ENCODE results near the gene PPAT. TPM values are rescaled to one million over a fixed set of nuclear protein-coding genes. Genes with fewer than 3 reads are reported as not detected.

PPAT gene
- total and polyA plus RNA-seq, 4 donors = 0.50 to 4.8 (median 3.0) TPM

DNA sequence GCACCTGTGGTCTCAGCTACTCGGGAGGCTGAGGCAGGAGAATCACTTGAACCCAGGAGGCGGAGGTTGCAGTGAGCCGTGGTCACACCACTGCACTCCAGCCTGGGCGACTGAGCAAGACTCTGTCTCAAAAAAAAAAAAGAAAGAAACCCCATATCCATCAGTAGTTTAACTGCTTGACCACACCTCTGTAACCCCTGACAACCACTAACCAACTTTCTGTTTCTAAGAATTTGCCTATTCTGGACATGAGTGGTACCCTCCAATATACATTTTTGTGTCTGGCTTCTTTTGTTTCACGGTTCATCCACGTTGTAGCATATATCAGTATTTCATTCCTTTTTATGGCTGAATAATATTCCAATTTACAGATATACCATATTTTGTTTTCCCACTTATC is 9.1 kb downstream of the PPAT start:
- Histone ChIP-seq H3K27me3 (ENCODE audit: control insufficient read depth in 1 of 2, insufficient read depth in 2 of 2, low read length in 1 of 2) (no peaks in the 10 kb centered on the region), H3K4me1 (ENCODE audit: control insufficient read depth in 1 of 2, insufficient read depth in 2 of 2, low read length in 2 of 2) (no peaks in the 10 kb centered on the region), H3K4me3 (ENCODE audit: low read length in 2 of 2) (no peak overlapping the region), H3K9me3 (ENCODE audit: control insufficient read depth, low read length) (no peaks in the 10 kb centered on the region), H3K27ac (ENCODE audit: low read depth in 1 of 2, low read length in 2 of 2) (no peak overlapping the region), H3K36me3 (ENCODE audit: control insufficient read depth in 1 of 2, insufficient read depth in 2 of 2, low read length in 1 of 2) (no peaks in the 10 kb centered on the region)
- DNase-seq (no peak), ATAC-seq (ENCODE audit: low FRiP score) (no peak)
- WGBS, 2 donors = 92 to 96% methylated on average over 5 to 6 of the region's 6 CpGs
- intact Hi-C loops (cut with DNase I) = loop anchor here (5.0 to 10.0 kb wide), 4 partner anchors 41 to 409 kb away; partner anchors contain the start of gene SRP72 (in 1 of the 2)

DNA sequence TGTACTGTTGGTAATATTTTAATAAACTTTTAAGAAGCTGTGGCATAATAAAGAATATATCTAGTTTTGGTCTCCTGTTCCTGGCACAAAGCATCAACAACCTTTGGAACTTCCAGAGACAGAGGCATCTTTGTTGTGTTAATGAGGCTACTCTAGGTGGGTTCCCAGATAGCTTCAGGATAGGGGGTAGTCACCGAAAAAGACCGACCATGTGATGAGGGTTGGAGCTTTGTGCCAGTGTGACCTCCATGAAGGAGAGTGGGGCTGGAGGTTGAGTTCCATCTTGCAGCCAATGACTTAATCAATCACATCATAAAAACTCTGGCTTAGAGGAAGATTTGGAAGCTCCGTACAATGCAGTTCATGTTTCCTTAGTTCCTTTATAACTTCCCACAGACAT is 9.9 kb downstream of the PPAT start:
- Histone ChIP-seq H3K9me3 (ENCODE audit: control insufficient read depth, low read length) (no peaks in the 10 kb centered on the region), H3K4me3 (ENCODE audit: low read length in 2 of 2) (no peak overlapping the region), H3K27ac (ENCODE audit: low read depth in 1 of 2, low read length in 2 of 2) (no peak overlapping the region), H3K36me3 (ENCODE audit: control insufficient read depth in 1 of 2, insufficient read depth in 2 of 2, low read length in 1 of 2) (no peaks in the 10 kb centered on the region), H3K4me1 (ENCODE audit: control insufficient read depth in 1 of 2, insufficient read depth in 2 of 2, low read length in 2 of 2) (no peaks in the 10 kb centered on the region), H3K27me3 (ENCODE audit: control insufficient read depth in 1 of 2, insufficient read depth in 2 of 2, low read length in 1 of 2) (no peaks in the 10 kb centered on the region)
- DNase-seq = no peak
- intact Hi-C loops (cut with DNase I) = loop anchor here (2.0 to 10.0 kb wide), 5 partner anchors 42 to 409 kb away; partner anchors contain the start of gene SRP72 (in 1 of the 2)
- 86% methylated on average over 3 of the region's 3 CpGs for WGBS, 2 donors
- no peak for ATAC-seq (ENCODE audit: low FRiP score)

DNA sequence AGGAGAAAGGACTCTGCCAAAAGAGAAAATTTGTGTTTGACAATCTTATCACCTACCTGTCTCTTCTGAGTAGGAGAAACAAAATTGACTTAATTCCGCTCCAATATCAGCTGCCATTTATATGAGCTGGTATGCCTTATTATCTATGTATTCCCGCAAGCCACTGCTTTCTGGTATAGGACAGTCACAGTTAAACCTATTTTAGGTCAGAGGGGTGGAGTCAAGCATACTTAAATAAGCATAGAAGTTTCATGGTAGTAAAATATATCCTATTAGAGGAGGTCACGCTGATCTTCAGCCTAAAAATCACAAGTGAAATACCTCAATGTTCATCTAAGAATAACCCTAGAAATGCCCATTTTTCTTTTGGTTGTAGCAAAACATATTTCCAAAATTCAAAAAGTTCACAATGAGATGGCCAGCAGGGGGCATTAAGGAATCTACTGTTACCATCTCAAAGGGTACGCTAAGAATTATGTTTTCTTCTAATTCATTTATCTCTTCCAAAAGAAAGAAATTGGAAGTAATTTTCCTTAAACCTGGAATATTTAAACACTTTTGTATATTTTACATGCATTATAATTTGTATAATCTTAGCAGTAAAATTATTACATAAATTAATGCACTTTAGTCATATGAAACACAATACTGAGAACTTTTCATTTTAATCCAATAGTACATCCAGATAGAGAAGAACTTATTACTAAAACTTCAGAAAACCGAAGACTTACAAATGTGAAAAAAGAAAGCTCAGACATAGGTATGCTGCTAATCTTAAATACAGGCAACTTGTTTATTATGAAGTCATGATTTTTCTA is 10.5 kb downstream of the PPAT start:
- 33 to 34% methylated on average over 5 of the region's 5 CpGs for WGBS, 2 donors
- Histone ChIP-seq H3K4me3 (ENCODE audit: low read length in 2 of 2) (no peak overlapping the region), H3K36me3 (ENCODE audit: control insufficient read depth in 1 of 2, insufficient read depth in 2 of 2, low read length in 1 of 2) (no peaks in the 10 kb centered on the region), H3K9me3 (ENCODE audit: control insufficient read depth, low read length) (no peaks in the 10 kb centered on the region), H3K27ac (ENCODE audit: low read depth in 1 of 2, low read length in 2 of 2) (no peak overlapping the region), H3K27me3 (ENCODE audit: control insufficient read depth in 1 of 2, insufficient read depth in 2 of 2, low read length in 1 of 2) (no peaks in the 10 kb centered on the region), H3K4me1 (ENCODE audit: control insufficient read depth in 1 of 2, insufficient read depth in 2 of 2, low read length in 2 of 2) (no peaks in the 10 kb centered on the region)
- ATAC-seq (ENCODE audit: low FRiP score) (no peak), DNase-seq (no peak)
- intact Hi-C loops (cut with DNase I) = loop anchor here (2.0 to 10.0 kb wide), 5 partner anchors 42 to 410 kb away; partner anchors contain the start of gene SRP72 (in 1 of the 2)

- 81 to 82% methylated on average over 5 of the region's 5 CpGs for WGBS, 2 donors
- Histone ChIP-seq H3K4me1 (ENCODE audit: control insufficient read depth in 1 of 2, insufficient read depth in 2 of 2, low read length in 2 of 2) (no peaks in the 10 kb centered on the region), H3K36me3 (ENCODE audit: control insufficient read depth in 1 of 2, insufficient read depth in 2 of 2, low read length in 1 of 2) (no peaks in the 10 kb centered on the region), H3K4me3 (ENCODE audit: low read length in 2 of 2) (no peak overlapping the region), H3K27me3 (ENCODE audit: control insufficient read depth in 1 of 2, insufficient read depth in 2 of 2, low read length in 1 of 2) (no peaks in the 10 kb centered on the region), H3K27ac (ENCODE audit: low read depth in 1 of 2, low read length in 2 of 2) (no peak overlapping the region), H3K9me3 (ENCODE audit: control insufficient read depth, low read length) (no peaks in the 10 kb centered on the region)
- DNase-seq (no peak), ATAC-seq (ENCODE audit: low FRiP score) (no peak)
- intact Hi-C loops (cut with DNase I) = loop anchor here (2.0 to 10.0 kb wide), 4 partner anchors 121 to 411 kb away; no protein-coding TSS in a partner anchor
Observed at GRCh38 chr4:56424176-56424575, 11.2 kb downstream of the PPAT start.

GRCh38 chr4:56417396-56417795 is 18.0 kb downstream of the PPAT start:
- intact Hi-C loops (cut with DNase I) = no loop called here
- DNase-seq (no peak), ATAC-seq (ENCODE audit: low FRiP score) (no peak)
- no peaks in the 10 kb centered on the region for H3K4me1 ChIP-seq (ENCODE audit: control insufficient read depth in 1 of 2, insufficient read depth in 2 of 2, low read length in 2 of 2)
- 95 to 98% methylated on average over 3 of the region's 3 CpGs for WGBS, 2 donors
- H3K27me3 ChIP-seq (ENCODE audit: control insufficient read depth in 1 of 2, insufficient read depth in 2 of 2, low read length in 1 of 2) = no peaks in the 10 kb centered on the region
- no peak overlapping the region for H3K4me3 ChIP-seq (ENCODE audit: low read length in 2 of 2)
- H3K36me3 ChIP-seq (ENCODE audit: control insufficient read depth in 1 of 2, insufficient read depth in 2 of 2, low read length in 1 of 2) = no peaks in the 10 kb centered on the region
- H3K9me3 ChIP-seq (ENCODE audit: control insufficient read depth, low read length) = no peaks in the 10 kb centered on the region
- H3K27ac ChIP-seq (ENCODE audit: low read depth in 1 of 2, low read length in 2 of 2) = no peak overlapping the region

- no peak overlapping the region for H3K27ac ChIP-seq (ENCODE audit: low read depth in 1 of 2, low read length in 2 of 2)
- DNase-seq (no peak), ATAC-seq (ENCODE audit: low FRiP score) (no peak)
- intact Hi-C loops (cut with DNase I) = no loop called here
- no peaks in the 10 kb centered on the region for H3K36me3 ChIP-seq (ENCODE audit: control insufficient read depth in 1 of 2, insufficient read depth in 2 of 2, low read length in 1 of 2)
- no peak overlapping the region for H3K4me3 ChIP-seq (ENCODE audit: low read length in 2 of 2)
- no peaks in the 10 kb centered on the region for H3K4me1 ChIP-seq (ENCODE audit: control insufficient read depth in 1 of 2, insufficient read depth in 2 of 2, low read length in 2 of 2)
- no peaks in the 10 kb centered on the region for H3K27me3 ChIP-seq (ENCODE audit: control insufficient read depth in 1 of 2, insufficient read depth in 2 of 2, low read length in 1 of 2)
- H3K9me3 ChIP-seq (ENCODE audit: control insufficient read depth, low read length) = no peaks in the 10 kb centered on the region
- WGBS, 2 donors = 76 to 78% methylated on average over 3 of the region's 3 CpGs
Observed at GRCh38 chr4:56416349-56416748, 19.1 kb downstream of the PPAT start.

DNA sequence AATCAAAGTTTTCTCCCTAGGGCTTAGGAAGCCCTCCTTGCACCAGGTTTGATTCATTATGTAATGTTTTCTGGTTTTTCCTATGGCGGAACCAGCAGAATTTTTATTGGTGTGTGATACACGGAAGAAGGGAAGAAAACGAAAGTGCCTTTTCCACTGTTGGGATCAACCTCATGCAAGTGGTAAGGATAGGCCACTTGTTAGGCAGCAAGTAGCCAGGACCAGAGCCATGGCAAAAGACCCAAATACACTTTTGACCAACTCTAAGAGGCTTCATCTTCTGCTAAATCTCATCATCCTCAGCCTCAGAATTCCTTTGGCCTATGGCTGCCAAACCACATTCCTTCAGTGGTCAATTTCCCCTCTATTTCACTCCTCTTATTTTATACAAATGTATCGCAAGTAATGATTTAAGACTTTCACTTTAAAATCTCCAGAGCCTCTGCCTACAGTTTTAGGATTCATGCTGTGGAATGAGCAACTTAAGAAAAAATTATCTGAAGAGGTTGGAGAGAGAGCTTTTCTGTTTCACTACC is 21.2 kb downstream of the PPAT start:
- Histone ChIP-seq H3K36me3 (ENCODE audit: control insufficient read depth in 1 of 2, insufficient read depth in 2 of 2, low read length in 1 of 2) (no peaks in the 10 kb centered on the region), H3K27me3 (ENCODE audit: control insufficient read depth in 1 of 2, insufficient read depth in 2 of 2, low read length in 1 of 2) (no peaks in the 10 kb centered on the region), H3K4me3 (ENCODE audit: low read length in 2 of 2) (no peak overlapping the region), H3K27ac (ENCODE audit: low read depth in 1 of 2, low read length in 2 of 2) (no peak overlapping the region), H3K9me3 (ENCODE audit: control insufficient read depth, low read length) (no peaks in the 10 kb centered on the region), H3K4me1 (ENCODE audit: control insufficient read depth in 1 of 2, insufficient read depth in 2 of 2, low read length in 2 of 2) (no peaks in the 10 kb centered on the region)
- no peak for ATAC-seq (ENCODE audit: low FRiP score)
- 87 to 92% methylated on average over 4 of the region's 4 CpGs for WGBS, 2 donors
- intact Hi-C loops (cut with DNase I) = no loop called here
- DNase-seq = no peak

GRCh38 chr4:56410247-56411062 is 25.0 kb downstream of the PPAT start:
- H3K27ac ChIP-seq (ENCODE audit: low read depth in 1 of 2, low read length in 2 of 2) = no peak overlapping the region
- H3K4me3 ChIP-seq (ENCODE audit: low read length in 2 of 2) = peak overlapping the region in 1 of 2 donors; percentile 72
- WGBS, 2 donors = 7 to 13% methylated on average over 4 of the region's 4 CpGs
- H3K4me1 ChIP-seq (ENCODE audit: control insufficient read depth in 1 of 2, insufficient read depth in 2 of 2, low read length in 2 of 2) = no peaks in the 10 kb centered on the region
- ATAC-seq (ENCODE audit: low FRiP score) (peak; percentile 95), DNase-seq (no peak)
- intact Hi-C loops (cut with DNase I) = loop anchor here in 1 of 2 donors (2.0 kb wide), 1 partner anchor 26 kb away; the partner anchor contains the start of gene PAICS
- no peaks in the 10 kb centered on the region for H3K27me3 ChIP-seq (ENCODE audit: control insufficient read depth in 1 of 2, insufficient read depth in 2 of 2, low read length in 1 of 2)
- H3K36me3 ChIP-seq (ENCODE audit: control insufficient read depth in 1 of 2, insufficient read depth in 2 of 2, low read length in 1 of 2) = no peaks in the 10 kb centered on the region
- H3K9me3 ChIP-seq (ENCODE audit: control insufficient read depth, low read length) = no peaks in the 10 kb centered on the region
